PC-9 (cell line): Measurements from ENCODE around the gene ALG12.

ENCODE experiments used
- EZH2 ChIP-seq: fragments of 200-600 bp; sonication (generic); IDR thresholded peaks from 2 replicates; pipeline ENCODE4 v1.8.0; 2017; ENCODE audit warnings: antibody characterized with exemption, low read depth
- TF ChIP-seq, protein P1 (sequence below): fragments of 200-600 bp; sonication (generic); conservative IDR thresholded peaks from 2 replicates; pipeline ENCODE4 v1.6.1; 2017; ENCODE audit warnings: mixed run types, antibody characterized with exemption, mild to moderate bottlenecking, moderate library complexity

DNA sequence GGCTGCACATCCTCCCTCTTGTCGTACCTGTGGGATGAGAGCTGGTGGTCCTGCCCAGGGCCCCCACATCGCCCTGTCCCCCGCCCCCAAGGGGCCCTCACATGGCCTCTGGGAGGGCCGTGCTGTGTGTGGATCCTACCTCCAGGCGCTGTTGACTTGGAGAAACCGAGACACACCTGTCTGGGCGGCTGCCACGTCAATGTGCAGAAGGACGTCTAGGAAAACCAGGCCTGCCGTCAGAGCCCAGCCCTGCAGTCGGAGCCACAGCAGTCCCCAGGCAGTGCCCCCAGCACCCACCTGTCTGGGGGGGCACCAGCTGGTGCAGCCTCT is 14.2 kb downstream of the ALG12 start:
- no peak for TF ChIP-seq EZH2
- TF ChIP-seq, protein P1, sequence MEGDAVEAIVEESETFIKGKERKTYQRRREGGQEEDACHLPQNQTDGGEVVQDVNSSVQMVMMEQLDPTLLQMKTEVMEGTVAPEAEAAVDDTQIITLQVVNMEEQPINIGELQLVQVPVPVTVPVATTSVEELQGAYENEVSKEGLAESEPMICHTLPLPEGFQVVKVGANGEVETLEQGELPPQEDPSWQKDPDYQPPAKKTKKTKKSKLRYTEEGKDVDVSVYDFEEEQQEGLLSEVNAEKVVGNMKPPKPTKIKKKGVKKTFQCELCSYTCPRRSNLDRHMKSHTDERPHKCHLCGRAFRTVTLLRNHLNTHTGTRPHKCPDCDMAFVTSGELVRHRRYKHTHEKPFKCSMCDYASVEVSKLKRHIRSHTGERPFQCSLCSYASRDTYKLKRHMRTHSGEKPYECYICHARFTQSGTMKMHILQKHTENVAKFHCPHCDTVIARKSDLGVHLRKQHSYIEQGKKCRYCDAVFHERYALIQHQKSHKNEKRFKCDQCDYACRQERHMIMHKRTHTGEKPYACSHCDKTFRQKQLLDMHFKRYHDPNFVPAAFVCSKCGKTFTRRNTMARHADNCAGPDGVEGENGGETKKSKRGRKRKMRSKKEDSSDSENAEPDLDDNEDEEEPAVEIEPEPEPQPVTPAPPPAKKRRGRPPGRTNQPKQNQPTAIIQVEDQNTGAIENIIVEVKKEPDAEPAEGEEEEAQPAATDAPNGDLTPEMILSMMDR: no peak
